DOHH2 (cell line): ENCODE data around the gene COPS8.

ENCODE experiments used
- CTCF ChIP-seq: fragments of 200-600 bp; sonication (generic); IDR thresholded peaks from one replicate; pipeline ENCODE4 v1.5.1; 2014; ENCODE audit warnings: antibody characterized with exemption, mild to moderate bottlenecking, low read depth, low read length; ENCODE audit not compliant: poor library complexity, severe bottlenecking
- EZH2phosphoT487 ChIP-seq: fragments of 200-600 bp; sonication (generic); IDR thresholded peaks from 2 replicates; pipeline ENCODE4 v1.6.1; 2017; ENCODE audit warnings: borderline replicate concordance, mild to moderate bottlenecking, antibody characterized with exemption, low read length, moderate library complexity, mixed read lengths

DNA sequence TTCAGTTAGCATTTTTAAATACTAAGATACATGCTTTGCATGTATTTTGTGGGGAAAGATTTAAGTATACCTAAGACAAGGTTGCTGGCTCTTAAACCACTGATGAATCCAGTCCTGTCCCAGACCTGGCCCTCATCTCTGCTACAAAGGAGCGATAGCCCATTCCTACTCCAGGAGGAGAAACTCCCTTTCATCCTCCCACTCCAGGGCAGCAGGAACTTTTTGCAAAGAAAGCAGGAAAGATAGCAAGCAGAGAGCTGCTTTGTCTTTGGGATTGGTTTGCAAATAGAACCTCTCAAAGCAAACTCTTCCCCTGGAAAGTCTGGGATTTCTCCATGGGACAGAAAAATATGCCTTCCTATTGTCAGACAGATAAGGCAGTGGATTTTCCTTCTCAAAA, 43.6 kb upstream of the COPS8 start:
- TF ChIP-seq CTCF (no peak), EZH2phosphoT487 (no peak)
